Subcutaneous adipose tissue (tissue), 4 donors: ENCODE measurements around the gene CERS6. TPM values are rescaled to one million over a fixed set of nuclear protein-coding genes. Genes with fewer than 3 reads are reported as not detected.

Experiments used
- total RNA-seq, 4 donors: library from RNA; depleted of rRNA; stranded (reverse); fragments of >200 nt; gene quantifications; one replicate each; pipeline ENCODE4 v1.1.0, GENCODE V29; 2016
- TF ChIP-seq, protein P1 (sequence below): fragments of 450-650 bp; IDR thresholded peaks from one replicate; pipeline ENCODE4 v1.5.1; 2016; ENCODE audit warnings: low read depth, mild to moderate bottlenecking, control low read depth, antibody characterized with exemption, moderate library complexity

CERS6 gene
- total RNA-seq, 4 donors from 2014 or later = 51.7 to 77.1 (median 59.3) TPM

DNA sequence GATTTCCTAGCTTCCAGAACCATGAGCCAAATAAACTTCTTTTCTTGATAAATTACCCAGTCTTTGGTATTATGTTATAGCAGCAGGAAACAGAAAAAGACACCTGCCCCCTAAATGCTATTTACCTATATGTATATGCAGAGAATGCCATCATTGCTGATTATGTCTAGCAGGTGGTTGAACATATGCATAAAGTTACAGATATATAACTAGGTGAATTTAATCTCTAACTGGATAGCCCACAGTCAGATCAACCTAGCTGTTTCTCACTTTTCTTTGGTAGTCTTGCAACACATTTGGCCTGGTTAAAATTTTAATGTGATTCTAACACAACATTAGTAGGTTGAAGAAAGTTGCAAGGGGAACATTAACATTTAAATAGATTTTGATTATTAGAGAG, 7.1 kb upstream of the CERS6 start:
- TF ChIP-seq, protein P1, sequence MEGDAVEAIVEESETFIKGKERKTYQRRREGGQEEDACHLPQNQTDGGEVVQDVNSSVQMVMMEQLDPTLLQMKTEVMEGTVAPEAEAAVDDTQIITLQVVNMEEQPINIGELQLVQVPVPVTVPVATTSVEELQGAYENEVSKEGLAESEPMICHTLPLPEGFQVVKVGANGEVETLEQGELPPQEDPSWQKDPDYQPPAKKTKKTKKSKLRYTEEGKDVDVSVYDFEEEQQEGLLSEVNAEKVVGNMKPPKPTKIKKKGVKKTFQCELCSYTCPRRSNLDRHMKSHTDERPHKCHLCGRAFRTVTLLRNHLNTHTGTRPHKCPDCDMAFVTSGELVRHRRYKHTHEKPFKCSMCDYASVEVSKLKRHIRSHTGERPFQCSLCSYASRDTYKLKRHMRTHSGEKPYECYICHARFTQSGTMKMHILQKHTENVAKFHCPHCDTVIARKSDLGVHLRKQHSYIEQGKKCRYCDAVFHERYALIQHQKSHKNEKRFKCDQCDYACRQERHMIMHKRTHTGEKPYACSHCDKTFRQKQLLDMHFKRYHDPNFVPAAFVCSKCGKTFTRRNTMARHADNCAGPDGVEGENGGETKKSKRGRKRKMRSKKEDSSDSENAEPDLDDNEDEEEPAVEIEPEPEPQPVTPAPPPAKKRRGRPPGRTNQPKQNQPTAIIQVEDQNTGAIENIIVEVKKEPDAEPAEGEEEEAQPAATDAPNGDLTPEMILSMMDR = no peak

DNA sequence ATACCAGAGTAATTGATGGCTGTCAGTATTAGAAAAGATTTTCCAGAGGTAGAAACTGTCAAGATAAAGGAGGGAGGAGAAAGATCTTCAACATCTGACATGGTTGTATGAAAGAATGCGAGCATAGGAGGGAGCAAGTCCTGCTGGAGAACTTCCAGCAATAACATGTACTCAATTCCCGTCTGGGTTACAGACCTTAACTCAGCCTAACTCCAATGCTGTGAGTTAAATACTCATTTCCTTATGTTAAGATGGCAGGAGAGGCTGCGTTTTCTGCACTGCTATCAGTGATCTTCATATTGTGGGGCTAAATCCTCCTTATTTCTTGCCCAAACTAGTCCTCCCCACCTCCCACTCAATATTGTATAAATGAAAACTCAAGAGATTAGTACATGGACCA, 6.7 kb upstream of the CERS6 start:
- TF ChIP-seq, protein P1 = no peak

DNA sequence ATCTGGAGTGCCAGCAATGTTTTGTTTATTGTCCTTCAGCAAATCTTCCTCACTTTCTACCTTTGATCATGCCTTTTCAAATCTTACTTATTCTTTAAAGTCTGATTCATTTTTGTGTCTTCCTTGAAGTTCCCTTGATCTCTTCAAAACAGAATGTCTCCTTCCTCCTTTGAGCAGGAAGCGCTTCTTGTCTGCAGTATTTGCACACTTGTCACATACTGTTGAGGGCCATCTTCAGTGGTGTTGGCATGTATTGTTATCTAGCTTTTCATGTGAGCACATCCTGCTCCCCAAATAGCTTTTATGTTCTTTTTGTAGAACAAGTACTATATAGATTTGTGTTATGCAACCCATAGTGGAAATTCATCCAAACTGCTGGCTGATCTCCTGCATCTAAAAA, 5.9 kb upstream of the CERS6 start:
- TF ChIP-seq, protein P1 = no peak

DNA sequence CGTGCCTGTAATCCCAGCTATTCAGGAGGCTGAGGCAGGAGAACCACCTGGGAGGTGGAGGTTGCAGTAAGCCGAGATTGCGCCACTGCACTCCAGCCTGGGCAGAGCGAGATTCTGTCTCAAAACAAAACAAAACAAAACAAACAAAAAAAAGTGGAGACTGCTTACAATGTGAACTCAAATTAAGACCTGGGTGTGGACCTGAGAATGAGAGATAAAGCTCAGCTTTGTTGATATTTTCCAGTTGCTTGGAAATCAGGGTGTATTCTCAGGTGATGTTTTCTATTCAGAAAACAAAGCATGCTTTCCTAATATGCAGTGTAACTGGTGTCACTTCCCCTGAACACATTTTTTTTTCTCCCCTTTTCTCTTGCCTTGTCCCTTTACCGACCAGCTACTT, 5.3 kb upstream of the CERS6 start:
- TF ChIP-seq, protein P1 = no peak

DNA sequence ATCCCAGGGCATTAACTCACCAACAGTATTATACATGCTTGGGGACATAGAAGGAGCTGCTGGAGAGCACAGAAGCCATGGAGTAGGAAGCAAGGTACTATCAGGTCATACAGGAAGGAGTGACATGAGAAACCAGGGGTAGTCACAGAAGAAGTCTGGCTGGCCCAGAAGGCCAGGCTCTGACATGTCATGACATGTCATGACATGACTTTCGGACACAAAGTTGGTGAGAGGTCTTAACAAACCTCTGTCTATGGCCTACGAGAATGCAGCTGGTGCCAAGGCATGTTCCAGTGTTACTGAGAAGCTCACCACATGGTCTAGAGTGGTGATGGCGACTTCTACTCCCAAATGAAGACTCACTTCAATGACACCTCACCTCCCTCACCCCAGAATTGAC, 3.3 kb upstream of the CERS6 start:
- TF ChIP-seq, protein P1 = no peak

DNA sequence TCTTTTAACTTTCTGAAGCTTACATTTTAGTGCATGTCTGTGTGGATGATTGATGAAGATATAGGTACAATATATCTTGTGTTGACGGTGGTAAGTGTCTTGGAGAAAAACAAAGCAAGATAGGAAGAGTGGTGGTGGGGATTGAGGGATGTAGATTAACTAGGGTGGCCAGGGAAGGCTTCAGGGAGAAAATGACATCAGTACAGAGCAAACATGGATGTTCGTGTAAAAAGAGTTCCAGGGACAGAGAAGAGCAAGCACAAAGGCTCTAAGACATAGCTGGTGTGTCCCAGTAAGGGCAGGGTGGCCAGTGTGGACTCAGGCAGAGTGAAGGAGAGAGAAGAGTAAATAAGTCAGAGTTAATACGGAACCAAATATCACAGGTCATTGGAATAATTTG, 2.7 kb upstream of the CERS6 start:
- TF ChIP-seq, protein P1 = no peak

DNA sequence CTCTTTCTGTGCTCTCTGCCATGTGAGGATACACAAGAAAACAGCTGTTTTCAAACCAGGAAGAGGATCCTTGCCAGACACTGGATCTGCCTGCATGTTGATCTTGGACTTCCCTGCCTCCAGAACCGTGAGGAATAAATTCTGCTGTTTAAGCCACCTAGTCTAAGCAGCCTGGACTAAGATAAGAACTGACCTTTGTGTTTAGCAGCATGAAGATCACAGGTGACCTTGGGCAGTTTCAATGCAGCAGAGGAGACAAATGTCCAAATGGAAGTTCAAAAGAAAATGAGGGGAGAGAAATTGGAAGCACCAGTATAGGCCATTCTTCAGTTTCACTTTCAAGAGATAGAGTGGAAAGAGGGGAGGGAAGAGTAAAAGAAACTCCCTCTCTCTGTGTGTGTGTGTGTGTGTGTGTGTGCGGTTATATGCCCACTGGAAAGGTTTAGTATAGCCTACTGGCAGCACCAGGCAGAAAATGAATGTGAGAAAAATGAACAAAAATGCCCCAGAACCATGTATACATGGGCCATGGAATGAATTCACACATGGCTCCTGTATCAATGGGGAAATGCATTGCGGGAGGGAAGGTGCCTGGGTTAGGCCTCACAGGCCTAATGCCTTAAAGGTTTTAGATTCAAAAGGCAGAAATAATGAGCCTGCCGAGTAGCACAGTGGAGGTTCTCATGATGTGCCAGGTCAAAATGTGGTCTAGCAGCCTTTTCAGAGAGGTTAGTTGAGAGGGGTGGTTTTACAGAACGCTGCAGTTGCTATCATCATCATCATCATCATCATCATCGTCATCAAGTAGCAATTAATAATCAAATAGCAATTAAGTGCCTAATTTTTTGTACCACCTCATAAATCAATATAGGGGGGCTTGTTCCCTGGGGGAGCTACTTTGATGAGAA, 1.1 kb upstream of the CERS6 start:
- TF ChIP-seq, protein P1 = no peak
